GM18520 (cell line): ENCODE measurements around the gene RIC1.
"Not testable (repeated sequence)": the region's sequence is repeated elsewhere in the genome, so short reads cannot be mapped to it uniquely, and the experiment has no call there.

ENCODE experiments used
- ATAC-seq: cut with Tn5 transposase; IDR thresholded peaks from one replicate; pipeline ENCODE4 v1.9.1; 2021; ENCODE audit not compliant: unreplicated experiment

Gene RIC1

DNA sequence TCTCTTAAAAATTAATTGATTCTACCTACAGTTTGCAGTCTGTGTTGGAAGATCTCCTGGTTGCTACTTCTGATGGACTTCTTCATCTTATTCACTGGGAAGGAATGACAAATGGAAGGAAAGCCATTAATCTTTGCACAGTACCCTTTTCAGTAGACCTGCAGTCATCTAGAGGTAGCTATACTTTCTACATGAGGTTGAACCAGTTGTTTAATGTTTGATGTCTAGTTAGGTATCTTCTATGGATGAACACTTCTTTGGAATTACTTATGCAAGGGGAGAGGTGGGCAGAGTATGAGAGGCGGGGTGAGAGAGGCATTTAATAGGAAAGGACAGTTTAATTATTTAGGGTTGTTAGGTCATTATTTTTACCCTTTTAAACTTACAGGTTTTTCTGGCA, 91.2 kb downstream of the RIC1 start:
- no peak for ATAC-seq

DNA sequence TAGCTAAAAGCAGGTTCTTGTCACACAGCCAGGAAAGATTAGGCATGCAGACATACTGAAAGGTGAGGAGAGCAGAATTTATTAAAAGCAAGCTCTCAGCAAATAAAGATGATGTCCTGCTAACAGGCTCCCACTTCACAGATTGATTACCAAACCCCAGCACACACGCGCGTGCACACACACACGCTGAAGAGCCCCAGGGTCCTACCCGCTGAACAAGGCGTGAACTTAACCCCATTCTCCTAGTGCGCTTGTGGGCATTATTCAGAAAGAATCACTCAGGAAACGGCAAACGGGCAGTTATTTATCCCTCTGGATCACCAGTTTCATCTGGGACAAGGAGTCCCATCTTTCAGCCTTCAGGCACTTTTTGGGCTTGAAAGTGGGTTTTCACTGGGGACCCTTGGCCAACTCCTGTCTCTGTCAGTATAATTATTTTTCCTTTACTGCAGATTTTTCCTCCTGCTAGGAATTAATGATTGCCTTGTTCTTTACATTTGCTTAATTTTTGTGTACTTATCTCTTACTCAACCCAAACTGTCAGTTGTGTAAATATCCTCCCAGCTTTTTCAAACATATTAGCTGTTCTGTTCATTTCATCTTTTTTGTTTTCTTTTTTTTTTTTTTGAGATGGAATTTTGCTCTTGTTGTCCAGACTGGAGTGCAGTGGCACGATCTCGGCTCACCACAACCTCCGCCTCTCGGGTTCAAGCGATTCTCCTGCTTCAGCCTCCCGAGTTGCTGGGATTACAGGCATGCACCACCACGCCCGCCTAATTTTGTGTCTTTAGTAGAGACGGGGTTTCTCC, 92.6 kb downstream of the RIC1 start:
- no peak for ATAC-seq

DNA sequence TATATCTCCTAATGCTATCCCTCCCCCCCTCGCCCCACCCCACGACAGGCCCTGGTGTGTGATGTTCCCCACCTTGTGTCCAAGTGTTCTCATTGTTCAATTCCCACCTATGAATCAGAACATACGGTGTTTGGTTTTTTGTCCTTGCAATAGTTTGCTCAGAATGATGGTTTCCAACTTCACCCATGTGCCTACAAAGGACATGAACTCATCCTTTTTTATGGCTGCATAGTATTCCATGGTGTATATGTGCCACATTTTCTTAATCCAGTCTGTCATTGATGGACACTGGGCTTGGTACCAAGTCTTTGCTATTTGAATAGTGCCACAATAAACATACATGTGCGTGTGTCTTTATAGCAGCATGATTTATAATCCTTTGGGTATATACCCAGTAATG, 93.8 kb downstream of the RIC1 start:
- not testable (repeated sequence) for ATAC-seq

DNA sequence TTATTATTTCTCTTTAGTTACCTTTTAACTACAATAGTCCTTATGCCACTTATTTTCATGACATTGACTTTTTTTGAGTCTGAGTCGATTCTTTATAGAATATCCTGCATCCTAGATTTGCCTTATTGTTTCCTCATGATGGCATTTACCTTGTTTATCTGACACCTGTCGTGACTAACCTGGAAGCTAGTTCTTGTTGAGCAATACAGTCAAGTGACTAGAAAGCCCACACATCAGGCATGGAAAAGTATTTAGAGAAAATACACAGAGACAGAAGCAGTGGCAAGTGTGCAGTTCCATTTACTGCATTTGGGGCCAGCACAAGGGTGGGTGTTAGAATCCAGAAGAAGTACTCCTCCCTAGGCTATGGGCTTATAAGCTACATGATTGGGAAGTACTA, 106.2 kb downstream of the RIC1 start:
- ATAC-seq: no peak

DNA sequence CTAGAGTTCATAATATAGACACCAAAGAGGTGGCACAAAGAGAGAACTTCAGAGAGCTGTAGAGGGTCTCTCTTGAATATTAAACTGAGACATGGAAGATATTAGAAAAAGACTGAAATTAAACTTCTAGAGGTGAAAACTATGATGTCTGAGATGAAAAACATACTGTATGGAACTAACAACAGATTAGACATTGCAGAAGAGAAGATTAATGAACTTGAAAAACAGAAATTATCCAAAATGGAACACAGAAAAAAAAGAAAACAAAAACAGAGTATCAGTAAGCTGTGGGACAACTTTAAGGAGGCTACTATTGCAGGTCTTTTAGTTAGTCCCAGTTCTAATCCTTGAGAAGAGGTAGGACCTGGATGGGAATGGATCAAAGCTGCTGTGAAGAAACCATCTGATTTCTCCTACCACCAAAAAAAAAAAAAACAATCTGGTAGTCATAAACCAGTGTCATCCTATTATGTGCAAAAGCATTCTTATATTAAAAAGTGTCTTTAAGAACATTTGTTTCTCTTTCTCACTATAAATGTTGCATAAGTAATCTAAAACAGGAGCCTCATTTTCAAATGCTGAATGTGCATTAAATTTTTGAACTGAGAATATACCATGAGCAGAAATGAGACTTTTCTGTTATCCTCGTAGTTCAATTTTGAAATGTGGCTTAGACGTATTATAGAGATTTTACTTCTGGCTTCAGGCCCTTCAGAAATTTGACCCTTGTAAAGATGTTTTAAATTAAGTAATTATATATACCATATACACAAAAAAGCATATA, 107.8 kb downstream of the RIC1 start:
- no peak for ATAC-seq

- no peak for ATAC-seq
Observed at GRCh38 chr9:5743109-5743508, 114.2 kb downstream of the RIC1 start.

DNA sequence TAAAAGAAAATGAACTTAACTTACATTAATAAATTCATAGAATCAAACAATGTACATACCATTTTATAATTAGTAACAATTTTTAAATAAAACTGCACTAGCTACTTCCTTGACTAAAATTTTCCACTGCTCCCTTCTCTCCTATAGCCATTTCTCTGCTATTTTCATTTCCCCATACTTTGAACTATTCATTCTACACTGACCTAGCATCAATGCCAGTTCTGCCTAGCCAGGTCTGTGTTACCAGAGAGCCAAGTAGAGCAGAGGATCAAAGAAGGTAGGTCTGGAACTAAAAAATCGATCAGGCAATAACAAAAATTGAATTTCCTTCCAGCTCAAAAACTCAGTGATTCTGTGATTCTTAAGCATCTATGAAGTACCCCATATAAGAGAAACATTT, 119.5 kb downstream of the RIC1 start:
- ATAC-seq: no peak

GRCh38 chr9:5749306-5749705, 120.4 kb downstream of the RIC1 start:
- ATAC-seq: no peak

DNA sequence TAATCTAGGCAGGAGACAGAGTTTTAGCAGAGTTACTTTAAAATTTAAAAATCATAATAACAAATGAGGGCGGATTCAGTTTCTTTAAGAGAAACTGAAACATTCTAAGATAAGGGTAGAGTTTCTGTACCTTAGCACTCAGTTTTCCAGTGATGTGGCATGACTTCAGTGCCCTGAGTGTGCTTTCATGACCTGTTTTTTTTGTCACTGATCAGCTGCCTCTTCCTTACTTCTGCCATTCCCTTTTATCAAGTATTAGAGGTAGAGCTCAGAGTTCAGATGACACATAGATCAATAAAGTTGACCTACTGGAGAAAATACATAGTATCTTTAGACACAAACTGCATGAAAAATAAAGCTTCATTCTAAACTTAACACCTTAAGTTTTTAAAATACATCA, 121.7 kb downstream of the RIC1 start:
- no peak for ATAC-seq

- no peak for ATAC-seq
Observed at GRCh38 chr9:5756633-5757032, 127.7 kb downstream of the RIC1 start.

DNA sequence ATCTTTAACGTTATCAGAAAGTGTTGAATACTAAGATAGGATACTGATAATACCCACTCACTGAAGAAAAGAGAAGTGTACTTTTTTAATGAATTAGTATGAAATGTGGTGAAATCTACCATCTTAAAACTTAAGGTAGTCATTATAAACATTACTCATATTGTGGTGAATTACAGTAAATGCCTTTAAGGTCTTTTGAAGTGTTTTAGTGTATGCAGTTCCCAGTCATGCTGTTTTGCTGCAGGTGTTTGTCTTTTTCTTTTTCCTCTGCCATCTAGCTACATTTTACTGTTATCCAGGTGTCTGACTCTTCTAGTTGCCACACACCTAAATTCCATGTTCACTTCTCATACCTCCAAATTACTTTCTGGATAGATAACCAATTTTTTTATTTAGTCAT, 131.4 kb downstream of the RIC1 start:
- no peak for ATAC-seq

- ATAC-seq: no peak
Observed at GRCh38 chr9:5762421-5762820, 133.5 kb downstream of the RIC1 start.

- peak; percentile 51 for ATAC-seq
Observed at GRCh38 chr9:5764130-5764868, 135.4 kb downstream of the RIC1 start.

DNA sequence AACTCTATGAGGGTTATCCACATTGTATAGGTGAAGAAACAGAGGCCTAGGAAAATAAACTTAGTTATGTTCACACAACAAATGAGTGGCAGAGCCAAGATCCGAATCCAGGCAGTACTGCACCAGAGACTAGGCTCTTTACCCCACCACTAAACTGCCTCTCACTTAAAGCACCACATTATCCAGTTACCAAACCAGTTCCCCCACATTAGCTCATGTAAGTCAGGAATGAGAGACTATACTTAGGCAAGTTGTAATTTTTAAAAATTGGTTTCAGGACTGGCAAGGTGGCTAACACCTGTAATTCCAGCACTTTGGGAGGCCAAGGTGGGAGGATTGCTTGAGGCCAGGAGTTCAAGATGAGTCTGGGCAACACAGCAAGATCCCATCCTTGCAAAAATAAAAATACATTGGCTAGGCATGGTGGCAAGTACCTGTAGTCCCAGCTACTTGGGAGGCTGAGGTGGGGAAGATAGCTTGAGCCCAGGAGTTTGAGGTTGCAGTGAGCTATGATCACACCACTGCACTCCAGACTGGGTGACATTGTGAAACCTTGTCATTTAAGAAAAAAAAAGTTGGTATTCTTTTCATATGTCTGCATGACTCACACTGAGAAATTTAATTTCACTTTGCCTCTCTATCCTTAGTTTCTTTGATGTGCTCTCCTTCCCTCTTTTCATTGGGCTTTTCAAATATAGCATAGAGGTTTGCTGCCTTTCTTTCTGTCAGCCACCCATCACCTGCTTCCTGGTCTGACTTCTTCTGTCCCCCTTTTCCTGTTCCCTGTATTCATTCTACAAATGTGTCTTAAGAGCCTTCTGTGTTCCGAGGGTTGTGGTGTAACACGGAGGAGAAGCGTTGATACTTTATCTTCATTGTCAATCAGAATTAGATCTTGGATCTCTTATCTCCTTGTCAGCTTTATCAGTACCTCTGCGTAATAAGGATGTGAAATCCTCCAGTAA, 139.3 kb downstream of the RIC1 start:
- no peak for ATAC-seq

DNA sequence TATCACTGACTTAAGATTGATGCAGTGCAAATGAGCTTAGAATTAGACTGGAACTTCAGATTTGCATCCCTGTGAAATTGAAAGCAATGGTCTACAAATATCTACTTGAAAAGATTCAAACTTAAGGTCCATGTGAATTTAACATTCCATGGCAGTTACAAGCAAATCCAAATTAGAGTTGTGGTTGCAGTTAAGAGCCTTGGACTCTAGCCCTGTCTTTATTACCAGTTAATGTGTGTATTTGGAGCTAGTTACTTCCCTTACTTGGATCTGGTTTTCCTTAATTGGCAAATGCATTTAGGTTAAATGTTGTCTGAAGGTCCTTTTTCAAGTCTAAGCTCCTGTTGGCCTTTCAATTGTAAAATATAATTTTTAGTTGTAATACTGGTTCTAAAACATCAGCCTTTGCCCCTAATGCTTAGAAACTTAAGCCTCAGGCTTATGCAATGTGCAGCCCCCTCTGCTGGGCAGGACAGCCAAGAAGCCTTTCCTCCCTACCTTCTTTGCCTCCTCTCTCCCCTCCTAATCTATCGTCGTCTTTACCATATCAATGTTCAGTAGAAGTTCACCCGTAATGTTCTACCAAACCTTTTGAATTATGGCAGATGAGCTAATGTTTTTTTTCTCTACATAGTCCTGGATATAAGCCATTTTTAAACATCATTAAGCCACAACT, 144.6 kb downstream of the RIC1 start:
- ATAC-seq: no peak

GRCh38 chr9:5778805-5779204, 149.9 kb downstream of the RIC1 start:
- no peak for ATAC-seq

- ATAC-seq: not testable (repeated sequence)
Observed at GRCh38 chr9:5779705-5780218, 150.9 kb downstream of the RIC1 start.

- not testable (repeated sequence) for ATAC-seq
Observed at GRCh38 chr9:5783420-5783819, 154.5 kb downstream of the RIC1 start.

DNA sequence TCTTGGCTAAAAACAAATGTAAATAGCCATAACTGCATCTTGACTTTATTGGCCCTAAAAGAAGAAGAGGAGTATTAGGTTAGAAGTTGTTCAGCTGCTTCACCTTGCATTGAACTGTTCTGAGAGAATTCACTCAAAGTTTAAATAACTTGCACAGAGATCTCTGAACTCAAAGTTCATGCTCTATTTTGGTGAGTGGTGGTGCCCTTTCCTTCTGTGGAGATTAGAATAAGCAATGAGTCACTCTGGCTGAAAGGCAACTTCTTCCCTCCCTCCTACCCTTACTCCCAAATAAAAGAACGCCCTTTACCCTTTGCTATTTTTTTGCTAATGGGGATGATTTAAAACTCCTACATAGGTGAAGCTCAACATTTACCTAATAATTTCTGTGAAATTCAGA, 155.1 kb downstream of the RIC1 start:
- no peak for ATAC-seq
